K562 (cell line): ENCODE measurements around the gene SMCHD1. TPM values are rescaled to one million over a fixed set of nuclear protein-coding genes. Genes with fewer than 3 reads are reported as not detected.

Experiments used
- BMI1 ChIP-seq: fragments of 150-350 bp; IDR thresholded peaks from 2 replicates; pipeline ENCODE4 v1.6.1; 2014; ENCODE audit warnings: low read length
- BRF1 ChIP-seq: IDR thresholded peaks from 3 replicates; pipeline ENCODE4 v1.6.1; 2011; ENCODE audit warnings: borderline replicate concordance, mild to moderate bottlenecking; ENCODE audit not compliant: insufficient read length; ENCODE audit errors: extremely low read depth
- CBX5 ChIP-seq: IDR thresholded peaks from 2 replicates; pipeline ENCODE4 v1.6.1; 2014; ENCODE audit warnings: low read depth, borderline replicate concordance
- EP300 ChIP-seq: IDR thresholded peaks from 2 replicates; pipeline ENCODE4 v1.6.1; 2012; ENCODE audit warnings: low read length, improper control_type of control experiment
- FUS ChIP-seq: fragments of 200-400 bp; formaldehyde crosslinking; optimal IDR thresholded peaks from 2 replicates; pipeline ENCODE3; 2017; ENCODE audit warnings: low read depth, low read length
- KLF13 ChIP-seq: fragments of 450-650 bp; IDR thresholded peaks from 2 replicates; pipeline ENCODE4 v1.6.1; 2016; ENCODE audit warnings: missing genetic modification characterization, low read depth, mild to moderate bottlenecking, missing compliant biosample characterization, moderate library complexity, borderline replicate concordance
- NFE2 ChIP-seq: IDR thresholded peaks from 2 replicates; pipeline ENCODE4 v1.6.1; 2014; ENCODE audit warnings: antibody characterized with exemption, low read depth
- NR2F6 ChIP-seq: fragments of 450-650 bp; formaldehyde crosslinking; IDR thresholded peaks from 2 replicates; pipeline ENCODE4 v1.4.0; 2020; ENCODE audit warnings: mild to moderate bottlenecking
- NR3C1 ChIP-seq: sonication (generic); formaldehyde crosslinking; IDR thresholded peaks from 2 replicates; pipeline ENCODE4 v1.8.1; 2022; ENCODE audit warnings: missing genetic modification reagents
- PHTF2 ChIP-seq: fragments of 250-450 bp; sonication (Bioruptor Pico); IDR thresholded peaks from 2 replicates; pipeline ENCODE4 v1.5.0; 2021; ENCODE audit warnings: mild to moderate bottlenecking
- POLR2G ChIP-seq: fragments of 200-400 bp; formaldehyde crosslinking; IDR thresholded peaks from 2 replicates; pipeline ENCODE4 v1.6.1; 2017; ENCODE audit warnings: low read depth, mild to moderate bottlenecking, antibody characterized with exemption, low read length, moderate library complexity
- RB1 ChIP-seq: fragments of 450-650 bp; IDR thresholded peaks from 2 replicates; pipeline ENCODE4 v1.6.1; 2017; ENCODE audit warnings: low read depth, mild to moderate bottlenecking
- RCOR1 ChIP-seq, 2 experiments: IDR thresholded peaks; 2 replicates each; pipeline ENCODE4 v1.6.1; 2012; ENCODE audit warnings: low read depth in 2 of 2, low read length in 2 of 2, borderline replicate concordance in 1 of 2, improper control_type of control experiment in 1 of 2
- SMARCE1 ChIP-seq: fragments of 450-650 bp; IDR thresholded peaks from 2 replicates; pipeline ENCODE4 v1.7.1; 2016; ENCODE audit warnings: mild to moderate bottlenecking
- SRSF7 ChIP-seq: fragments of 200-400 bp; formaldehyde crosslinking; optimal IDR thresholded peaks from 2 replicates; pipeline ENCODE3; 2017; ENCODE audit warnings: mild to moderate bottlenecking, low read depth, low read length
- TCF3 ChIP-seq: sonication (generic); formaldehyde crosslinking; IDR thresholded peaks from 2 replicates; pipeline ENCODE4 v1.4.0; 2020; ENCODE audit warnings: mild to moderate bottlenecking, missing genetic modification reagents
- THRAP3 ChIP-seq: fragments of 450-650 bp; IDR thresholded peaks from 2 replicates; pipeline ENCODE4 v1.6.1; 2016; ENCODE audit warnings: mild to moderate bottlenecking, inconsistent platforms, borderline replicate concordance
- ZC3H4 ChIP-seq: sonication (generic); formaldehyde crosslinking; IDR thresholded peaks from 2 replicates; pipeline ENCODE4 v1.9.0; 2021; ENCODE audit warnings: missing genetic modification reagents, borderline replicate concordance
- ZC3H8 ChIP-seq: fragments of 450-650 bp; IDR thresholded peaks from 2 replicates; pipeline ENCODE4 v1.6.1; 2017
- ZFX ChIP-seq: sonication (generic); formaldehyde crosslinking; IDR thresholded peaks from 2 replicates; pipeline ENCODE4 v1.8.0; 2022; ENCODE audit warnings: mild to moderate bottlenecking, missing genetic modification reagents, moderate library complexity
- ZKSCAN8 ChIP-seq: fragments of 200-800 bp; sonication (Bioruptor generic); IDR thresholded peaks from 2 replicates; pipeline ENCODE4 v1.6.1; 2016; ENCODE audit warnings: missing genetic modification characterization, missing compliant biosample characterization
- polyA plus RNA-seq, 8 experiments: library from polyadenylated mRNA; depleted of rRNA in 4 of 8; stranded (reverse) in 5 of 8; unstranded in 3 of 8; fragments of >200 nt; fragmentation: Nextera tagmentation in 2 of 8; fragmentation: Illumina TruSeq in 1 of 8; extraction: Ambion mirVana in 2 of 8; extraction: Trizol in 1 of 8; gene quantifications; 2 replicates each; pipeline versions ENCODE4 v1.2.1 to v1.2.3, GENCODE V29; 2011 to 2014; ENCODE audit warnings: inconsistent platforms in 1 of 8, missing spikeins in 1 of 8
- total RNA-seq, 7 experiments: library from RNA; depleted of rRNA in 6 of 7; stranded (reverse); fragments of >200 nt in 6 of 7; fragmentation: Illumina TruSeq in 2 of 7; extraction: Trizol in 2 of 7; gene quantifications; 2 replicates each; pipeline versions ENCODE4 v1.2.1 to v1.2.3, GENCODE V29; 2011 to 2021; ENCODE audit warnings: low replicate concordance in 1 of 7
- TF ChIP-seq, protein P1 (sequence below): sonication (generic); formaldehyde crosslinking; IDR thresholded peaks from 2 replicates; pipeline ENCODE4 v1.8.1; 2023; ENCODE audit warnings: mild to moderate bottlenecking, missing genetic modification reagents
- TF ChIP-seq, protein P2 (sequence below): IDR thresholded peaks from 3 replicates; pipeline ENCODE4 v1.6.1; 2011; ENCODE audit warnings: borderline replicate concordance, mild to moderate bottlenecking, moderate library complexity; ENCODE audit not compliant: insufficient read length; ENCODE audit errors: extremely low read depth
- TF ChIP-seq, protein P3 (sequence below): fragments of 450-650 bp; formaldehyde crosslinking; IDR thresholded peaks from 2 replicates; pipeline ENCODE4 v1.4.0; 2022; ENCODE audit warnings: missing genetic modification characterization

SMCHD1 gene
- total and polyA plus RNA-seq, 9 of the 15 experiments (the other 6 are each of a cell fraction or from before 2014, with no cell fraction given): 6.3 to 144 (median 72.7) TPM

DNA sequence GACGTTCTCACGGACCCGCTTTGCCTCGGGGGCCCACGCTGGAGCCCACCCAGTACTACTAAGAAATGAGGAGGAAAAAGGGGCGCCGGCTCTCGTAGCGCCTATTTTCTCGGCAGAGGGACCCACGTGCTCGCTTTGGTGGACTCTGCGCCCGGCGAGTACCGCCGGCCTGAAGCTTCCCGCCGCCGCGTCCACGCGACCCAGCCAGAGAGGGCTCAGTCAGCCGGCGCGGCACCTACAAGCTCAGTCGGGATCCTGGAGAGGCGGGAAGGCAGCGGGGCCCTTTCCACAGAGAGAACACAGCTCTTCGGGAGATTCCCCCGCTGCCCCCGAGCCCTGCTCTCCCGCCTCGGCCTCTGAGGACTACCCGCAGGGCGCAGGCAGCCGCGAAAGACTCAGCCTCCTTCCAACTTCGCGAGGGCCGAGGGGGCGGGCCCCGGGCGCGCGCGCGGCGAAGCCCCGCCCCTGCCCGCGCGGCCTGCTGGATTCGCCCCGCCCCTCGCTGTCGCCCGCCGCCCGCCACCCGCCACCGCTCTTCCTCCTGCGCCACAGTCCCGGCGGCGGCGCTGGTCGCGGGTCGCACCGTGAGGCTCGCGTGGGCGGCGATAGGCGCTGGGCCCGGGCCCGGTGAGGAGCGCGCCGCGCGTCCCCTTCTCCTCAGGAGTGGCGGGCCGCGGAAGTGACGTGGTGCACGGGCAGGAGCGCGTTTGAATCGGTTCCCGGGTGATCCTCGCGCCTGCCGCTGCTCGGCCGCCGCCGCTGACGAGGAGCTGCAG lies at the start of gene SMCHD1 (continued):
- peak; percentile 36 for TF ChIP-seq FUS
- no peak for TF ChIP-seq NR2F6
- peak in 1 of 2 experiments; percentile 42; a peak in 1 of 4 replicates for TF ChIP-seq RCOR1 (IDR thresholded peaks at IDR 0.05; ENCODE audit: borderline replicate concordance in 1 of 2, low read depth in 2 of 2, low read length in 2 of 2)
- TF ChIP-seq CBX5: 0 out of 2 replicates have a peak, but pooled peaks have one; percentile 17
- 0 out of 2 replicates have a peak, but pooled peaks have one; percentile 46 for TF ChIP-seq KLF13
- TF ChIP-seq, protein P1, sequence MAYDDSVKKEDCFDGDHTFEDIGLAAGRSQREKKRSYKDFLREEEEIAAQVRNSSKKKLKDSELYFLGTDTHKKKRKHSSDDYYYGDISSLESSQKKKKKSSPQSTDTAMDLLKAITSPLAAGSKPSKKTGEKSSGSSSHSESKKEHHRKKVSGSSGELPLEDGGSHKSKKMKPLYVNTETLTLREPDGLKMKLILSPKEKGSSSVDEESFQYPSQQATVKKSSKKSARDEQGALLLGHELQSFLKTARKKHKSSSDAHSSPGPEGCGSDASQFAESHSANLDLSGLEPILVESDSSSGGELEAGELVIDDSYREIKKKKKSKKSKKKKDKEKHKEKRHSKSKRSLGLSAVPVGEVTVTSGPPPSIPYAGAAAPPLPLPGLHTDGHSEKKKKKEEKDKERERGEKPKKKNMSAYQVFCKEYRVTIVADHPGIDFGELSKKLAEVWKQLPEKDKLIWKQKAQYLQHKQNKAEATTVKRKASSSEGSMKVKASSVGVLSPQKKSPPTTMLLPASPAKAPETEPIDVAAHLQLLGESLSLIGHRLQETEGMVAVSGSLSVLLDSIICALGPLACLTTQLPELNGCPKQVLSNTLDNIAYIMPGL: peak; percentile 91
- TF ChIP-seq ZC3H4 (CRISPR knock-in tag): peak; percentile 93
- TF ChIP-seq ZC3H8: no peak
- no peak for TF ChIP-seq BMI1
- TF ChIP-seq SRSF7: no peak
- no peak; the same call in 1 of the 2 replicates for TF ChIP-seq NR3C1 (CRISPR knock-in tag)
- no peak for TF ChIP-seq PHTF2 (CRISPR knock-in tag)
- TF ChIP-seq BRF1: no peak
- no peak; the same call in 1 of the 2 replicates for TF ChIP-seq TCF3 (CRISPR knock-in tag)
- TF ChIP-seq, protein P2, sequence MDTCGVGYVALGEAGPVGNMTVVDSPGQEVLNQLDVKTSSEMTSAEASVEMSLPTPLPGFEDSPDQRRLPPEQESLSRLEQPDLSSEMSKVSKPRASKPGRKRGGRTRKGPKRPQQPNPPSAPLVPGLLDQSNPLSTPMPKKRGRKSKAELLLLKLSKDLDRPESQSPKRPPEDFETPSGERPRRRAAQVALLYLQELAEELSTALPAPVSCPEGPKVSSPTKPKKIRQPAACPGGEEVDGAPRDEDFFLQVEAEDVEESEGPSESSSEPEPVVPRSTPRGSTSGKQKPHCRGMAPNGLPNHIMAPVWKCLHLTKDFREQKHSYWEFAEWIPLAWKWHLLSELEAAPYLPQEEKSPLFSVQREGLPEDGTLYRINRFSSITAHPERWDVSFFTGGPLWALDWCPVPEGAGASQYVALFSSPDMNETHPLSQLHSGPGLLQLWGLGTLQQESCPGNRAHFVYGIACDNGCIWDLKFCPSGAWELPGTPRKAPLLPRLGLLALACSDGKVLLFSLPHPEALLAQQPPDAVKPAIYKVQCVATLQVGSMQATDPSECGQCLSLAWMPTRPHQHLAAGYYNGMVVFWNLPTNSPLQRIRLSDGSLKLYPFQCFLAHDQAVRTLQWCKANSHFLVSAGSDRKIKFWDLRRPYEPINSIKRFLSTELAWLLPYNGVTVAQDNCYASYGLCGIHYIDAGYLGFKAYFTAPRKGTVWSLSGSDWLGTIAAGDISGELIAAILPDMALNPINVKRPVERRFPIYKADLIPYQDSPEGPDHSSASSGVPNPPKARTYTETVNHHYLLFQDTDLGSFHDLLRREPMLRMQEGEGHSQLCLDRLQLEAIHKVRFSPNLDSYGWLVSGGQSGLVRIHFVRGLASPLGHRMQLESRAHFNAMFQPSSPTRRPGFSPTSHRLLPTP: no peak
- TF ChIP-seq RB1: peak; percentile 81
- peak; percentile 96 for TF ChIP-seq ZFX (CRISPR knock-in tag)
- peak; percentile 97 for TF ChIP-seq POLR2G
- TF ChIP-seq THRAP3: no peak
- TF ChIP-seq SMARCE1: peak; percentile 48; the same call in 1 of the 2 replicates
- TF ChIP-seq, protein P3, sequence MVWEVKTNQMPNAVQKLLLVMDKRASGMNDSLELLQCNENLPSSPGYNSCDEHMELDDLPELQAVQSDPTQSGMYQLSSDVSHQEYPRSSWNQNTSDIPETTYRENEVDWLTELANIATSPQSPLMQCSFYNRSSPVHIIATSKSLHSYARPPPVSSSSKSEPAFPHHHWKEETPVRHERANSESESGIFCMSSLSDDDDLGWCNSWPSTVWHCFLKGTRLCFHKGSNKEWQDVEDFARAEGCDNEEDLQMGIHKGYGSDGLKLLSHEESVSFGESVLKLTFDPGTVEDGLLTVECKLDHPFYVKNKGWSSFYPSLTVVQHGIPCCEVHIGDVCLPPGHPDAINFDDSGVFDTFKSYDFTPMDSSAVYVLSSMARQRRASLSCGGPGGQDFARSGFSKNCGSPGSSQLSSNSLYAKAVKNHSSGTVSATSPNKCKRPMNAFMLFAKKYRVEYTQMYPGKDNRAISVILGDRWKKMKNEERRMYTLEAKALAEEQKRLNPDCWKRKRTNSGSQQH (CRISPR knock-in tag): no peak
- TF ChIP-seq EP300: no peak
- no peak for TF ChIP-seq NFE2
- no peak for TF ChIP-seq ZKSCAN8 (CRISPR knock-in tag)
